IPS-18c (cell line): ENCODE data around the gene TH.

Source experiments
- H3K4me3 ChIP-seq: 2 replicates; pipeline ENCODE4 v1.7.0; 2013; ENCODE audit warnings: low read depth, mild to moderate bottlenecking, low read length, moderate library complexity; ENCODE audit not compliant: insufficient read depth
- H3K9me3 ChIP-seq: one replicate; pipeline ENCODE4 v1.6.1; 2013; ENCODE audit warnings: mild to moderate bottlenecking, low read length, moderate library complexity; ENCODE audit not compliant: control insufficient read depth, insufficient read depth

TH gene

DNA sequence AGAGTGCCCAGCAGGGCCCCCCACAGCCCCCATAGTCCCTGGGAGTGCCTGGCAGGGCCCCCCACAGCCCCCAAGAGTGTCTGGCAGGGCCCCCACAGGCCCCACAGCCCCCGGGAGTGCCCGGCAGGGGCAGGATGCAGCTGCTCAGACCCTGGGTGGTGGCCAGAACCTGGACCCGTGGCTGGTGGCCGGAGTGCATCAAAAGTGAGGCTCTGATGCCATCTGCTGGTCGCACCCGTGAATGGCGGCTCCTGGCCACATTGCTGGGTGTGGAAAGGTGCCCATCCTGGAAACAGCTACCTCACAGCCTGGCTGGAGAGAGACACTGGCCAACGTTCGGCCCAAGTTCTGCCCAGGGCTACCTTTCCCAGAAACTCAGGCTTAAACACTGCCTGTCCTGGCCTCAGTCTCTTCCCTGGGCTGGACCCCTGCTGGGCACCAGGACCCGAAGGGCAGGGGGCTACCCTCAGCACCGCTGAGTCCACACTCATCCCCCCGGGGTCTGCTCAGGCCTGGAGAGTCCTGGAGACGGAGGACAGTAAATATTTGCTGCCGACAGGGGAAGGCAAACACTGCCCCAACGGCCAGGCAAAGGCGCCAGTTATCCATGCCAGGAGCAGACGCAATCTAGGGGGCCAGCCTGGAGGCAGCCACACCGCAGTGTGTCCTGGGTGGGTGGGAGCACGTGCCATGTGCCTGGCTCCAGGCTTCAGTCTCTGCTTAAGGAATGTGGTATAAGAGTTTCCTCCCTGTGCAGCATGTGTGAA is 15.0 kb downstream of the TH start:
- Histone ChIP-seq H3K4me3 (no peak overlapping the region), H3K9me3 (no peaks in the 10 kb centered on the region)

DNA sequence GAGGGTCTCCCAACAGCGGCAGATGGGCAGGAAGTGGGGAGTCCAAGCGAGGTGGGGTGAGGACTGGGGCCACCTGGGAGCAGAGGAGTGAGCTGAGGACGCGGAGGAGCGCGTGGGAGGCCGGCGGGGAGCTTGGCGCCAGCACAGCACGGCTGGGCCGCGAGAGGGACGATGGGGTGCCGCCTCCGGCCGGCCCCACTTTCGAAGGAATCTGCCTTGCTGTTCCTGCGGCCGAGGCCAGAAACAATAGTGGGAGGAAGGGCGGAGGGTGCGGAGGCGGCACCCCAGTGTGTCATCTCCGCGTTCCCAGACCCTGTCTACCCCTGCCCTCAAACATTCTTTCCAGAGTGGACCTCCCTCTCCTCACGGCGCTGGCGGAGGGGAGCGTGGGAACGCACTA is 16.1 kb downstream of the TH start:
- H3K4me3 ChIP-seq: no peak overlapping the region
- H3K9me3 ChIP-seq: no peaks in the 10 kb centered on the region

DNA sequence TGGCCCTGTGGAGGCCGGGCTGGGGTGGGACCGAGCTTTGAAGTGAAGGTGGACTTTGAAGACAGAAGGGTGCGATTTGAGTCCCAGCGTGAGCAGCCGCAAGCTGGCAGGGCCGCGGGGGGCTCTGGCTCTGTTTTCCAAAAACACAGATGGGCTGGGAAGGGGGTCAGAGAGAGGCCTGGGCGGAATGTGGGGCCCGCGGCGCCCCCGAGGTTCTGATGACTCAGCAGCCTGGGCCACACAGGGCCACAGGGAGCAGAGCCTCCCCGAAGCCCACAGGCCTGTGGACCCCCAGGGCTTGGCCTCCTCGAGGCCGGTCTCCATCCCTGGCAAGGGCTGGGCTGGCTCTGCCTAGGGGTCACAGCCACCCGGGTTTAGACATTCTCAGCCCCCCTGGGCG is 16.7 kb downstream of the TH start:
- no peak overlapping the region for H3K4me3 ChIP-seq
- no peaks in the 10 kb centered on the region for H3K9me3 ChIP-seq

DNA sequence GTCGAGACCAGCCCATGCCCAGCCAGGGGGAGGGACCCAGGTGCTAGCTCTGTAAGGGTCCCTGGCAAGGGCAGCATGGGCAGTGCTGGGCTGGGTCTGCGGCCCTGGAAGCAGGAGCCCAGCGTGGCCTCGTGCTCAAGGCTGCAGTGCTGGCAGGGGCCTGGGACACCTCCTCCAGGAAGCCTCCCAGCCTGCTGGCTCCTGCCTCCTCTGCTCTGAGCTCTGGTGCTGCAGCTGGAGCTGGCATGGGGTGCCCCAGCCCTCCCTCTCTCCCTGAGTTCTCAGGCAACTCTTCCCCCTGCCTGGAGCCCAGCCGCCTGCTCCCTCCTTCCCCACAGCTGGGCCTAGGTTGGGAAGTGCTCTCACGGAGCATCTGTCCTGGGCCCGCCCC is 17.4 kb downstream of the TH start:
- Histone ChIP-seq H3K4me3 (no peak overlapping the region), H3K9me3 (no peaks in the 10 kb centered on the region)

GRCh38 chr11:2153581-2154194 is 17.9 kb downstream of the TH start:
- H3K4me3 ChIP-seq: no peak overlapping the region
- H3K9me3 ChIP-seq: no peaks in the 10 kb centered on the region

- no peaks in the 10 kb centered on the region for H3K9me3 ChIP-seq
- H3K4me3 ChIP-seq: no peak overlapping the region
Measured at GRCh38 chr11:2151500-2152257, 19.9 kb downstream of the TH start.

DNA sequence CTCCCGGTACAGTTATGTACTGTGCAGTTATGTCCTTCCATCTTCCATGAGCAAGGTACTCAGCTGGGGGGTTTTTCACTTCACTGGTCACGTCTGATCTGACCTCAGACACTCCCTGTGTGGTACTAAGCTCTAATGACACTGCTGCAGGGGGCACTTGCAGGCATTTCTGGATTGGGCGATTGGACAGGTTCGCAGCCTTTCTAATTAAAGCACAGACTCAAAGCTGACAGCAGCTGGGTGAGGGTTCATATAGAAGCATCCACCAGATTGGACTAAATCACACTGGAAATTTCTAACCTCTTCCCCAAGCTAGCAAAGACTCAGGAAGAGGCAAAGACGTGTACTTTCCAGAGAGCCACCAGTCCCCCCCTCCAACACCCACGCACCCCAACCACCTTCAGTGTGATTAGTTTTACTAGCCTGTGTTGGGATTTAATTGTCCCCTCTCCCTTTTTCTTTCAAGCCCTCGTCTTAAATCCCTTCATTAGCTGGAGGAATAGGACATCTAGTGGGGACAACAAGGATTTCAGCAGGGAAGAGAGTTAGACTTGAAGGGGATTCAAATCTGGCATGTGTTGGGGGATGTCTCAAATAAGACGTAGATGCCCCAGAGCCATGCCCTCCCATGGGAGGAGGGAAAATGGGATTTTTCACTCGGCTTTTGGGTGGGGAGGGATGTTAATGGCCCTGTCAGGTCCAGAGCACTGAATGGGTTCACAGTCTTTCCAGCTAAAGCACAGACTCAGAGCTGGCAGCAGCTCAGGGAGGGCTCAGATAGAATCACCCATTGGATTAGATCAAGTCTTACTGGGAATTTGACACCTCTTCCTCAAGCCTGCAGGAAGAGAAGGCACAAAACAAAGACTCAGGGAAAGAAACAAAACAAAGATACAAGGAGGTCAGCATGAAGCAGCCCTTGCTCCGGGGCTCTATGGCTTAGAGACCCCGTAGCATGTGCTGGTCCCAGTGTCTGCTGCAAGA is 21.5 kb downstream of the TH start:
- Histone ChIP-seq H3K9me3 (no peaks in the 10 kb centered on the region), H3K4me3 (no peak overlapping the region)

DNA sequence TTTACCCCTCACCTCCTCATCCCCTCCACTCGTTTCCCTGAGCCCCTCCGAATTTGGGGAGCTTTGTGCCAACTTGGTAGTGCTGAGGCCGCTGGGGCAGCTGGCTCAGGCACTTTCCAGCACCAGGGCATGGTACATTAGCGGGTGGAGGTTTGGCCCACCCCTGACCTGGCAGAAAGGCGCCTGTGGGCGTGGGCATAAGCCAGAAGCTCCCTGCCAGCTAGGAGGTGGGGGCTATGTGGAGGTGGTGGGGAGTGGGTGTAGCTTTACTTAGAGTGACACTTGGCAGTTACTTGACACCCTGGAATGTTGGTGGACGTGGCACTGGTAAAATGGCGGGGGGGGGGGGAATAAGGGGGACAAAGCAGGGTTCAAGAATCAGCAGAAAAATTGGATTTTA is 22.2 kb downstream of the TH start:
- H3K9me3 ChIP-seq: no peaks in the 10 kb centered on the region

GRCh38 chr11:2148595-2148994 is 23.0 kb downstream of the TH start:
- Histone ChIP-seq H3K9me3 (no peaks in the 10 kb centered on the region), H3K4me3 (no peak overlapping the region)

More for the DNA sequence above, 22.2 kb downstream of the TH start:
- no peak overlapping the region for H3K4me3 ChIP-seq

- no peak overlapping the region for H3K4me3 ChIP-seq
Measured at GRCh38 chr11:2147391-2147790, 24.2 kb downstream of the TH start.

GRCh38 chr11:2146051-2146450 is 25.6 kb downstream of the TH start:
- no peak overlapping the region for H3K4me3 ChIP-seq
- no peaks in the 10 kb centered on the region for H3K9me3 ChIP-seq

More at GRCh38 chr11:2147391-2147790, 24.2 kb downstream of the TH start:
- no peaks in the 10 kb centered on the region for H3K9me3 ChIP-seq

- H3K9me3 ChIP-seq: no peaks in the 10 kb centered on the region
- H3K4me3 ChIP-seq: no peak overlapping the region
Measured at GRCh38 chr11:2144544-2145248, 26.9 kb downstream of the TH start.

- no peaks in the 10 kb centered on the region for H3K9me3 ChIP-seq
- H3K4me3 ChIP-seq: peak overlapping the region; percentile 9; the same call in 1 of the 2 replicates
Measured at GRCh38 chr11:2143799-2144543, 27.6 kb downstream of the TH start.

- Histone ChIP-seq H3K9me3 (no peaks in the 10 kb centered on the region), H3K4me3 (no peak overlapping the region)
Measured at GRCh38 chr11:2143477-2143798, 28.2 kb downstream of the TH start.

GRCh38 chr11:2142762-2143202 is 28.8 kb downstream of the TH start:
- H3K4me3 ChIP-seq: no peak overlapping the region
- H3K9me3 ChIP-seq: no peaks in the 10 kb centered on the region

- Histone ChIP-seq H3K4me3 (no peak overlapping the region), H3K9me3 (no peaks in the 10 kb centered on the region)
Measured at GRCh38 chr11:2142300-2142759, 29.3 kb downstream of the TH start.
